Measurements from ENCODE around the gene MCM7.
A peak's percentile ranks its signal among the peaks of the same experiment; 100 is the strongest.

The MCM7 gene

GRCh38 chr7:100124301-100125230 is 23.4 kb upstream of the MCM7 start:
- peak; percentile 17 for DNase-seq
- in situ Hi-C loops (cut with MboI; ENCODE audit: low pct_unique_long_range_greater_than_20kb, low sequenced_read_pairs): no loop called here

GRCh38 chr7:100122568-100122967 is 21.4 kb upstream of the MCM7 start:
- in situ Hi-C loops (cut with MboI; ENCODE audit: low pct_unique_long_range_greater_than_20kb, low sequenced_read_pairs): no loop called here
- DNase-seq: no peak

GRCh38 chr7:100122067-100122466 is 20.9 kb upstream of the MCM7 start:
- in situ Hi-C loops (cut with MboI; ENCODE audit: low pct_unique_long_range_greater_than_20kb, low sequenced_read_pairs): no loop called here
- no peak for DNase-seq

GRCh38 chr7:100120733-100121036 is 19.5 kb upstream of the MCM7 start:
- in situ Hi-C loops (cut with MboI; ENCODE audit: low pct_unique_long_range_greater_than_20kb, low sequenced_read_pairs): no loop called here
- DNase-seq: no peak

- in situ Hi-C loops (cut with MboI; ENCODE audit: low pct_unique_long_range_greater_than_20kb, low sequenced_read_pairs): no loop called here
- DNase-seq: peak; percentile 74
Measured at GRCh38 chr7:100119970-100120732, 19.0 kb upstream of the MCM7 start.

- in situ Hi-C loops (cut with MboI; ENCODE audit: low pct_unique_long_range_greater_than_20kb, low sequenced_read_pairs): no loop called here
- DNase-seq: peak; percentile 96
Measured at GRCh38 chr7:100119072-100119969, 18.1 kb upstream of the MCM7 start, which contains the start of the genes CNPY4 and TAF6. Gene CNPY4 (plus strand): TSS chr7:100119634. CDS start chr7:100119745, 111 bp downstream. Gene TAF6 (minus strand): TSS chr7:100119358. CDS start chr7:100114209, 5,149 bp downstream.

GRCh38 chr7:100118388-100119071 is 17.3 kb upstream of the MCM7 start:
- no peak for DNase-seq
- in situ Hi-C loops (cut with MboI; ENCODE audit: low pct_unique_long_range_greater_than_20kb, low sequenced_read_pairs): no loop called here

GRCh38 chr7:100115026-100115425 is 13.8 kb upstream of the MCM7 start:
- no peak for DNase-seq
- in situ Hi-C loops (cut with MboI; ENCODE audit: low pct_unique_long_range_greater_than_20kb, low sequenced_read_pairs): no loop called here

GRCh38 chr7:100111914-100112313 is 10.7 kb upstream of the MCM7 start:
- DNase-seq: no peak
- in situ Hi-C loops (cut with MboI; ENCODE audit: low pct_unique_long_range_greater_than_20kb, low sequenced_read_pairs): no loop called here

- in situ Hi-C loops (cut with MboI; ENCODE audit: low pct_unique_long_range_greater_than_20kb, low sequenced_read_pairs): no loop called here
- no peak for DNase-seq
Measured at GRCh38 chr7:100111156-100111555, 10.0 kb upstream of the MCM7 start.

- DNase-seq: no peak
- in situ Hi-C loops (cut with MboI; ENCODE audit: low pct_unique_long_range_greater_than_20kb, low sequenced_read_pairs): no loop called here
Measured at GRCh38 chr7:100109521-100110163, 8.4 kb upstream of the MCM7 start.

GRCh38 chr7:100107890-100108289 is 6.7 kb upstream of the MCM7 start:
- in situ Hi-C loops (cut with MboI; ENCODE audit: low pct_unique_long_range_greater_than_20kb, low sequenced_read_pairs): no loop called here
- DNase-seq: no peak

GRCh38 chr7:100107125-100107737 is 6.0 kb upstream of the MCM7 start:
- in situ Hi-C loops (cut with MboI; ENCODE audit: low pct_unique_long_range_greater_than_20kb, low sequenced_read_pairs): no loop called here
- no peak for DNase-seq

GRCh38 chr7:100106633-100107032 is 5.4 kb upstream of the MCM7 start:
- in situ Hi-C loops (cut with MboI; ENCODE audit: low pct_unique_long_range_greater_than_20kb, low sequenced_read_pairs): no loop called here
- no peak for DNase-seq

GRCh38 chr7:100105534-100105933 is 4.3 kb upstream of the MCM7 start:
- no peak for DNase-seq
- in situ Hi-C loops (cut with MboI; ENCODE audit: low pct_unique_long_range_greater_than_20kb, low sequenced_read_pairs): no loop called here

- no peak for DNase-seq
- in situ Hi-C loops (cut with MboI; ENCODE audit: low pct_unique_long_range_greater_than_20kb, low sequenced_read_pairs): no loop called here
Measured at GRCh38 chr7:100102950-100103840, 2.0 kb upstream of the MCM7 start.

- DNase-seq: peak; percentile 90
- in situ Hi-C loops (cut with MboI; ENCODE audit: low pct_unique_long_range_greater_than_20kb, low sequenced_read_pairs): no loop called here
Measured at GRCh38 chr7:100100420-100101015, 679 bp downstream of the MCM7 start.
